UCSD-AML1 (cell line): ENCODE results near the gene CSTF2.

Experiments
- DNase-seq: peaks from one replicate; lab custom pipeline; 2025; ENCODE audit not compliant: unreplicated experiment; lab: John Stamatoyannopoulos, UW

CSTF2 gene

DNA sequence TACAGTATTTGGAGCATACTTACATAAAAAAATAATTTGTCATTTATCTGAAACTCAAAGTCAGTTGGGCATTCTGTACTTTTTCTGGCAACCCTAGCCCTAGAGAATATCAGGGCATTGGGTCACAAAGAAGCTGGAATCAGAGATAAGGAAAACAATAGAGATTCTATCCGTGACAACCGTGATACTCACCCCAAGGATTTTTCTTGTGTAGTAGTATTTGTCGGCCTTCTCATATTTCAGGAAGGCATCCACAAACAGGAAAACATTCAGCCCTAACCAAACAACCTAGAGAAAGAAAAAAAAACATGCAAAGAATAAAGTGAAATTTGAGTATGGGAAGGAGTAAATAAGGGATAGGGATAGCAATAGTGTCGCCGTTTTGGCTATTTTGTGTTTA is 50.3 kb downstream of the CSTF2 start:
- no peak for DNase-seq

DNA sequence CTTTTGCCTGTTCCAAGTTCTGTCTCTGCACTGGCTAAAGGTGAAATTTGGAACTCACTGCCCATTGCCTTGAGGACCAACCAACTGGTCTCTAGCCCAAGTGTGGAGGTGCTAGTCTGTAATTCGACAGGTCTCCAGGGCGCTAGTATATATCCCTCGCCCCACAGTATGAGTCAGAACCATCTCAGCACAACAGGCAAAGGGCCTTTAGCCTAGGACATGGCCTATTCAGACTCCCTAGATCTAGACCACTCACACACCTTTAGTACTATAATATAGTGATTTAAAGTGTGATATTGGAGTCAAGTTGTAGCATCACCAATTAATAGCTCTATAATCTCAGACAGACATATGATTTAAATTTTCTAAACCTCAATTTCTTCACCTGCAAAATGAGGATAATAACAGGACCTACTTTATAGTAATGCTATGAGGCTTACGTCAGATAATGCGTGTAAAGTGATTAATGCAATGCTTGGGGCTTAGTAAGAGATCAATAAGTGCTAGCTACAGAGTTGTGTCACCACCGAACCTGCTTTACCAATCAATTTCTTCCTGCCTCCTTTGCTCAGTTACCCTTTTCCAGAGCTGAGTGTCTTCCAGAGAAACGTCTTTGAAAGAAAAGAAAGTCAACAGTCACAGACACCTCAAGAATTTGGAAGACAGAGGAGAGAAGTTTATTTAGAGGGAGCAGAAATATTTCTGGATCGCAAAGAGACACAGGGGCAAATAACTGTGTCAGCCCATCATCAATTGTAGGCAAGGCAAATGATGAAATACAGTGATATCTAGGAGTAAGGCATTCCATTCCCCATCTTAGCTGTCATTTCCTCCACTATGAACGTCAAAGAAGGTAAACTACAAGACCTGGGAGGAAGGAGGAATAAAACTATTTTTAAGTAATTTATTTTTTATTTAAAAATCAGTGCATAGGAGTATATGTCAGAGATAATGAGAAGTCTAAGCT is 51.7 kb downstream of the CSTF2 start:
- no peak for DNase-seq

DNA sequence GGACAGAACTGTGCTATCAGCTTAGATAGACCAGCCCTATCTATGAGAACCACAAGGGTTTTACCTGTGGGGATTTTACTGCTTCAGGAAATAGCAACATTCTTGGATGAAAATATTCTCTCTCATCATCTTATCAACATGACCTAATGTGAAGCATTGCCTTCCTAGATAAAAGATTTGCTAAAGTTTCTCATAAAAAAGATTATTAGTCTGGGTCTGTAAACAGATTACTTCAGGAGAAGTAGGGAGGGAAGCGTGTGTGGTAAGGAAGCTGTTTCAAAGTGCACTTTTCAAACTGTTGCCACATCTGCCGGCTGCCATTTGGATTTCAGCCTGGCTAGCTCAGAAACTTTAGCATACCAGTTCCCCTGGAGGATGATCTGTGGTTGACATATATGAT is 54.1 kb downstream of the CSTF2 start, which contains the start of gene NOX1:
NOX1 (minus strand) TSS at position 35 of the 400 bp plus-strand sequence. CDS start 220 bp downstream, outside the sequence.
- no peak for DNase-seq

DNA sequence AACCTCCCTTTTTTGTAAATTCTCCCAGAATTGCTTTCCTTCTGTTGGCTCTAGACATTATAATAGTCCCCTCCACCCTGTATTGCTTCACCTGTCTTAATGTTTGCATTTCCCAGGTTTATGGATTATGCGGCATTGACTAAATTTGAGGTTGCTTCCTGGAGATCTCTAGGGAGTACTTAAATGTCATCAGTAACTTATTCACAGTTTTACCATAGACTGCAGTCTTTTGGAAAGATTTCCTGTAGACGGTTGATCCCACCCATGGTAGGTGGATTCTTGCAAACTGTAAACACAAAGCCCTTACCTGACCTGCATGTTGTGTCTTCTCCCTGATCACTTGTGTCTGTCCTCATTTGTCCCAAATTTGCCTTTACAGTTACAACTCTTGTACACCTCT is 60.2 kb downstream of the CSTF2 start:
- DNase-seq, result no peak

DNA sequence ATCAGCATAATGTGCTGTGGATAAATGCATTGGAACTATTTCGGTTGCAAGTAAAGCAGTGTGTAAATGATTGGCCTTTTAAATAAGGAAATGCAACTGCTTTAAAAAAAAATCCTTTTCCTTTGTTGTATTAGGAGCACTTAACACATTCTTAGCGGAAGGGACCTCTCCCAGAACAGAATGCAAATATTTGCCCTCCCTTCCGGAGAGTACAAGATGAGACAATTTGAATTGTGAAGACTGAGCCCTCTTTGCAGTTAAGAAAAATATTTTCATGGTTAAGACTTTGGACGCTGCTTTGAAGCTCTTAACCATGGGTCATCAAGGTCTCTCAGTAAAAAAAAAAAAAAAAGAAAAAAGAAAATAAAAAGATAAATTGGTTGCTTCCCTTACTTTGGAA is 63.5 kb downstream of the CSTF2 start:
- no peak for DNase-seq
